Esophagus (tissue), 2 donors: ENCODE results near the gene CASZ1. TPM values are rescaled to one million over a fixed set of nuclear protein-coding genes. Genes with fewer than 3 reads are reported as not detected.

Source experiments
- H3K27ac ChIP-seq, 2 donors: one replicate each; pipeline ENCODE4 v1.5.1; 2013; ENCODE audit warnings: low read depth in 2 of 2, mild to moderate bottlenecking in 2 of 2, inconsistent platforms in 1 of 2, low read length in 1 of 2, moderate library complexity in 1 of 2
- H3K27me3 ChIP-seq, 2 donors: one replicate each; pipeline ENCODE4 v1.6.1; 2013; ENCODE audit warnings: low read length in 2 of 2, control low read depth in 1 of 2, mild to moderate bottlenecking in 1 of 2; ENCODE audit not compliant: insufficient read depth in 2 of 2, control insufficient read depth in 1 of 2
- H3K36me3 ChIP-seq, 2 donors: one replicate each; pipeline ENCODE4 v1.6.1; 2013; ENCODE audit warnings: low read length in 1 of 2; ENCODE audit not compliant: control insufficient read depth in 2 of 2, insufficient read depth in 2 of 2
- H3K4me1 ChIP-seq, 2 donors: one replicate each; pipeline ENCODE4 v1.6.1; 2013; ENCODE audit warnings: low read length in 1 of 2; ENCODE audit not compliant: control insufficient read depth in 2 of 2, insufficient read depth in 2 of 2
- H3K4me3 ChIP-seq, 2 donors: one replicate each; pipeline ENCODE4 v1.5.1; 2013; ENCODE audit warnings: low read length in 2 of 2, mild to moderate bottlenecking in 2 of 2, low read depth in 1 of 2, moderate library complexity in 1 of 2
- H3K9me3 ChIP-seq, 2 donors: one replicate each; pipeline ENCODE4 v1.6.1; 2013; ENCODE audit warnings: mild to moderate bottlenecking in 2 of 2, low read depth in 1 of 2, low read length in 1 of 2, moderate library complexity in 1 of 2; ENCODE audit not compliant: control insufficient read depth in 2 of 2, insufficient read depth in 1 of 2
- WGBS, 2 donors: extraction: QIAGEN DNeasy Blood & Tissue Kit; methylation state at CpG; one replicate each; pipeline ENCODE4 v1.1.7; 2013; 5-methylcytosine and 5-hydroxymethylcytosine counted together
- polyA plus RNA-seq, 2 donors: library from polyadenylated mRNA; stranded (reverse); fragments of 200-250 nt; gene quantifications; one replicate each; pipeline ENCODE4 v1.2.3, GENCODE V29; 2013
- donor health status: healthy with polysubstance abuse.
- donor health status: Bipolar disorder and iron deficiency.

CASZ1 gene
- polyA plus RNA-seq, 2 donors: 10.8 to 18.1 TPM

GRCh38 chr1:10707208-10707607 lies 89.2 kb downstream of the CASZ1 start:
- no peaks in the 10 kb centered on the region for H3K27me3 ChIP-seq
- no peaks in the 10 kb centered on the region for H3K9me3 ChIP-seq
- H3K4me1 ChIP-seq: peaks cover 0 to 3% of the 10 kb centered on the region in 2 donors
- H3K27ac ChIP-seq: no peak overlapping the region
- 88 to 89% methylated on average over 12 of the region's 12 CpGs for WGBS, 2 donors
- H3K4me3 ChIP-seq: no peak overlapping the region
- peaks cover 0 to 3% of the 10 kb centered on the region in 2 donors for H3K36me3 ChIP-seq

GRCh38 chr1:10706376-10706913 lies 90.0 kb downstream of the CASZ1 start:
- Histone ChIP-seq H3K36me3 (peaks cover 0 to 3% of the 10 kb centered on the region in 2 donors), H3K4me1 (peaks cover 0 to 3% of the 10 kb centered on the region in 2 donors), H3K4me3 (no peak overlapping the region), H3K9me3 (no peaks in the 10 kb centered on the region), H3K27me3 (no peaks in the 10 kb centered on the region), H3K27ac (no peak overlapping the region)
- WGBS, 2 donors: 89 to 91% methylated on average over 16 of the region's 16 CpGs

GRCh38 chr1:10705953-10706352 lies 90.5 kb downstream of the CASZ1 start:
- no peaks in the 10 kb centered on the region for H3K27me3 ChIP-seq
- H3K4me3 ChIP-seq: no peak overlapping the region
- WGBS, 2 donors: 92 to 93% methylated on average over 13 of the region's 13 CpGs
- H3K36me3 ChIP-seq: peaks cover 0 to 4% of the 10 kb centered on the region in 2 donors
- H3K4me1 ChIP-seq: peaks cover 0 to 3% of the 10 kb centered on the region in 2 donors
- no peak overlapping the region for H3K27ac ChIP-seq
- H3K9me3 ChIP-seq: no peaks in the 10 kb centered on the region

GRCh38 chr1:10704368-10704882 lies 92.0 kb downstream of the CASZ1 start:
- no peaks in the 10 kb centered on the region for H3K27me3 ChIP-seq
- H3K27ac ChIP-seq: no peak overlapping the region
- H3K9me3 ChIP-seq: no peaks in the 10 kb centered on the region
- no peak overlapping the region for H3K4me3 ChIP-seq
- H3K36me3 ChIP-seq: peaks cover 0 to 6% of the 10 kb centered on the region in 2 donors
- peaks cover 0 to 7% of the 10 kb centered on the region in 2 donors for H3K4me1 ChIP-seq
- 48 to 68% methylated on average over 36 to 44 of the region's 44 CpGs for WGBS, 2 donors

GRCh38 chr1:10703702-10704101 lies 92.7 kb downstream of the CASZ1 start:
- Histone ChIP-seq H3K27ac (no peak overlapping the region), H3K36me3 (peaks cover 0 to 6% of the 10 kb centered on the region in 2 donors), H3K4me3 (no peak overlapping the region), H3K4me1 (peaks cover 0 to 13% of the 10 kb centered on the region in 2 donors), H3K9me3 (no peaks in the 10 kb centered on the region), H3K27me3 (no peaks in the 10 kb centered on the region)
- 88 to 95% methylated on average over 8 of the region's 8 CpGs for WGBS, 2 donors

GRCh38 chr1:10701145-10701544 lies 95.3 kb downstream of the CASZ1 start:
- Histone ChIP-seq H3K27ac (no peak overlapping the region), H3K27me3 (no peaks in the 10 kb centered on the region), H3K36me3 (peaks cover 0 to 6% of the 10 kb centered on the region in 2 donors), H3K9me3 (no peaks in the 10 kb centered on the region), H3K4me3 (no peak overlapping the region), H3K4me1 (peaks cover 0 to 23% of the 10 kb centered on the region in 2 donors)
- WGBS, 2 donors: 80% methylated on average over 14 of the region's 14 CpGs

GRCh38 chr1:10699470-10699835 lies 97.0 kb downstream of the CASZ1 start:
- no peaks in the 10 kb centered on the region for H3K9me3 ChIP-seq
- H3K27ac ChIP-seq: peak overlapping the region; percentile 78 to 90
- H3K4me1 ChIP-seq: peaks cover 2 to 27% of the 10 kb centered on the region in 2 donors
- 46 to 54% methylated on average over 7 of the region's 7 CpGs for WGBS, 2 donors
- H3K27me3 ChIP-seq: no peaks in the 10 kb centered on the region
- H3K36me3 ChIP-seq: peaks cover 0 to 3% of the 10 kb centered on the region in 2 donors
- peak overlapping the region; percentile 1 to 13 for H3K4me3 ChIP-seq

- Histone ChIP-seq H3K27ac (peak overlapping the region; percentile 78 to 90), H3K4me1 (peaks cover 2 to 27% of the 10 kb centered on the region in 2 donors), H3K27me3 (no peaks in the 10 kb centered on the region), H3K36me3 (peaks cover 0 to 3% of the 10 kb centered on the region in 2 donors), H3K9me3 (no peaks in the 10 kb centered on the region), H3K4me3 (peak overlapping the region; percentile 1 to 13)
- 58 to 69% methylated on average over 14 of the region's 14 CpGs for WGBS, 2 donors
Observed at GRCh38 chr1:10698726-10699469, 97.5 kb downstream of the CASZ1 start.

- peaks cover 0 to 3% of the 10 kb centered on the region in 2 donors for H3K36me3 ChIP-seq
- WGBS, 2 donors: 69 to 78% methylated on average over 25 of the region's 25 CpGs
- peak overlapping the region in 1 of 2 donors; percentile 39 for H3K27ac ChIP-seq
- no peaks in the 10 kb centered on the region for H3K27me3 ChIP-seq
- H3K4me1 ChIP-seq: peaks cover 5 to 27% of the 10 kb centered on the region in 2 donors
- H3K4me3 ChIP-seq: no peak overlapping the region
- no peaks in the 10 kb centered on the region for H3K9me3 ChIP-seq
Observed at GRCh38 chr1:10697621-10698160, 98.8 kb downstream of the CASZ1 start.
